ENCODE results near the gene SNX27. TPM values are rescaled to one million over a fixed set of nuclear protein-coding genes. Genes with fewer than 3 reads are reported as not detected.

The SNX27 gene
- total RNA-seq, 6 experiments from 2014 or later, result 29.2 to 31.8 (median 31.0) TPM

DNA sequence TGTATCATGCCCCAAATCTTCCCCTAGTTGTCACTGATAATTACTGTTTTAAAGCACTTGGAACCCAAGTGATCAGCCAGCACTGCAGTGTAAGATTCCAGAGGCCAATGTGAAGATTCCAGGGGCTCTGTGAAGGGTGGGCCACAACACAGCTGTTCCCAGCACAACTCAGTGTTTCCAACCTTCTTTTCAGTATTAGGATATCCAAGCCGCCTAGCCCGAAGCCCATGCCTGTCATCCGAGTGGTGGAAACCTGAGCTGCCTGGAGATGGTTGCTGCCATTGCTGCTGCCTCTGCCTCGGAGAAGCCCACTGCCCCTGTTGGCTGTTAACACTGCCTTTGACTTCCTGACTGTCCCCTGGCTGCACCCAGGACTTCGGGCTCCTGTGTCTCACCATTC, 30.4 kb upstream of the SNX27 start:
- H3K36me3 Mint-ChIP-seq (ENCODE audit: low read depth), result peaks cover 13% of the 10 kb centered on the region; the same call in 1 of the 2 replicates
- TF ChIP-seq, protein P1, sequence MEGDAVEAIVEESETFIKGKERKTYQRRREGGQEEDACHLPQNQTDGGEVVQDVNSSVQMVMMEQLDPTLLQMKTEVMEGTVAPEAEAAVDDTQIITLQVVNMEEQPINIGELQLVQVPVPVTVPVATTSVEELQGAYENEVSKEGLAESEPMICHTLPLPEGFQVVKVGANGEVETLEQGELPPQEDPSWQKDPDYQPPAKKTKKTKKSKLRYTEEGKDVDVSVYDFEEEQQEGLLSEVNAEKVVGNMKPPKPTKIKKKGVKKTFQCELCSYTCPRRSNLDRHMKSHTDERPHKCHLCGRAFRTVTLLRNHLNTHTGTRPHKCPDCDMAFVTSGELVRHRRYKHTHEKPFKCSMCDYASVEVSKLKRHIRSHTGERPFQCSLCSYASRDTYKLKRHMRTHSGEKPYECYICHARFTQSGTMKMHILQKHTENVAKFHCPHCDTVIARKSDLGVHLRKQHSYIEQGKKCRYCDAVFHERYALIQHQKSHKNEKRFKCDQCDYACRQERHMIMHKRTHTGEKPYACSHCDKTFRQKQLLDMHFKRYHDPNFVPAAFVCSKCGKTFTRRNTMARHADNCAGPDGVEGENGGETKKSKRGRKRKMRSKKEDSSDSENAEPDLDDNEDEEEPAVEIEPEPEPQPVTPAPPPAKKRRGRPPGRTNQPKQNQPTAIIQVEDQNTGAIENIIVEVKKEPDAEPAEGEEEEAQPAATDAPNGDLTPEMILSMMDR (IDR thresholded peaks at IDR 0.05), result no peak
- H3K27ac Mint-ChIP-seq, result no peak overlapping the region

GRCh38 chr1:151581921-151582320, 29.9 kb upstream of the SNX27 start:
- H3K4me1 Mint-ChIP-seq (ENCODE audit: low read depth), result peaks cover 40% of the 10 kb centered on the region
- TF ChIP-seq, protein P1 (IDR thresholded peaks at IDR 0.05), result no peak
- H3K27me3 Mint-ChIP-seq (ENCODE audit: insufficient read depth), result peaks cover 6% of the 10 kb centered on the region
- H3K27ac Mint-ChIP-seq, result no peak overlapping the region
- no peak for DNase-seq
- H3K36me3 Mint-ChIP-seq (ENCODE audit: low read depth), result peaks cover 13% of the 10 kb centered on the region; the same call in 1 of the 2 replicates
- no peaks in the 10 kb centered on the region for H3K9me3 Mint-ChIP-seq
- no peak overlapping the region for H3K4me3 Mint-ChIP-seq

More for the DNA sequence above, 30.4 kb upstream of the SNX27 start:
- Mint-ChIP-seq H3K4me1 (ENCODE audit: low read depth) (peaks cover 40% of the 10 kb centered on the region), H3K9me3 (no peaks in the 10 kb centered on the region), H3K27me3 (ENCODE audit: insufficient read depth) (peaks cover 6% of the 10 kb centered on the region), H3K4me3 (no peak overlapping the region)
- no peak for DNase-seq

DNA sequence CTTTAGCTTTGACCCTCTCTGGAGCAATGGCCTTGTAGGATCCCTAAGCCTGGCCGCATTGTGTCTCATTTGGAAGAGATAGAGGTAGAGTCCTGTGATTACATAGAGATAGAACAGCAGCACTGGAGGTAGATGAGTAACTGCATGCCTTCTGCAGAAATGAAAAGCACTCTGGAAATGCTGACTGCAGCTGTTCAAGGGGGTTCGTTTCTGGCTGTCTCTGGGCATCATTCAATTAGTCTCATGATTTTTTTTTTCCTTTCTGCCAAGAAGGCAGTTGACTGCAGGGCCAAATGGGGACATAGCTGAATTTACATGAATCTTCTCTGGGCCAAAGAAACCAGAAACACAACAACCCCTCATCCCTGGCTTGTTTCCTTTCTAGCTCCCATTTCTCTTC, 28.1 kb upstream of the SNX27 start:
- TF ChIP-seq, protein P1 (IDR thresholded peaks at IDR 0.05), result no peak
- Mint-ChIP-seq H3K27ac (no peak overlapping the region), H3K9me3 (no peaks in the 10 kb centered on the region), H3K36me3 (ENCODE audit: low read depth) (peaks cover 13% of the 10 kb centered on the region; the same call in 1 of the 2 replicates), H3K4me3 (no peak overlapping the region), H3K4me1 (ENCODE audit: low read depth) (peaks cover 37% of the 10 kb centered on the region), H3K27me3 (ENCODE audit: insufficient read depth) (peaks cover 6% of the 10 kb centered on the region)
- DNase-seq, result no peak

DNA sequence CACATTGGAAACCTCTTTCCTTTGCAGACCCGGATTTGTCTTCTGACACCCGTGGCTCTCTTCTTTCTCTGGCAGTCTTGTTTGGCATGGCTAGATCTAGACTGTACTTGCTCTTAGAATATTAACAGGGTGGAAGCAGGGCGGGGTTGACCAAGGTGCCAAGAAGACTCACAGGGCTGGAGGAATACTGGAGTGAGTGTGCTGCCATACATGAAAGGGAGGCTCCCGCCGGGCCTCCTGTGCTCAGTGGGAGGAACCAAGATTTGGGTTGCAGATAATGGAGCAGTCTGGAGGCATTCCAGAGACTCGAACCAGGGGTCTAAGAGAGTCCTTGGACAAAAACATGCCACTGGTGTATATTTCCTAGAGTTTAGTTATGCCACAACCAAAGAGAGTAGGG, 27.6 kb upstream of the SNX27 start:
- Mint-ChIP-seq H3K27me3 (ENCODE audit: insufficient read depth) (peaks cover 6% of the 10 kb centered on the region), H3K36me3 (ENCODE audit: low read depth) (peaks cover 13% of the 10 kb centered on the region; the same call in 1 of the 2 replicates), H3K4me1 (ENCODE audit: low read depth) (peaks cover 32% of the 10 kb centered on the region), H3K27ac (no peak overlapping the region), H3K4me3 (no peak overlapping the region), H3K9me3 (no peaks in the 10 kb centered on the region)
- DNase-seq, result no peak
- TF ChIP-seq, protein P1 (IDR thresholded peaks at IDR 0.05), result no peak

DNA sequence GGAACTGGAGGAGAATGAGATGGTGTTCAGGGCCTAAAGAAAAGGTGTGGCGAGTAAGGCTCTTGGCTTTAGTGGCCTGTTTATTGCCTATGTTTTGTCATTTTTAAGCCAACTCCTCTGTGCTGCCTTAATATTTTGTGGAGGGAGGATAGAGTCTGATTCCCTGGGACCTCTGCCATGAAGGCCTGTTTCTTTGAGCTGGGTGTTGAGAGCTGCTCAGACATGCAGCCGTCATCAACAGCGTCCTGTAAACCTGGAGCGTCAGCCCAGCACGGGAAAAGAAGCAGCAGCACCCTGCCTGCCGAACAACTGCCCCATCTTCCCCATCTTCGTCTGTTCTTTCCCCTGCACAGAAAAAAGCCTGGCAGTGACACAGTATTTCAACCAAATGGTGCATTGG, 27.1 kb upstream of the SNX27 start:
- no peak for DNase-seq
- TF ChIP-seq, protein P1 (IDR thresholded peaks at IDR 0.05), result no peak
- Mint-ChIP-seq H3K27ac (no peak overlapping the region), H3K9me3 (peaks cover under 1% of the 10 kb centered on the region; the same call in 1 of the 2 replicates), H3K4me1 (ENCODE audit: low read depth) (peaks cover 27% of the 10 kb centered on the region), H3K27me3 (ENCODE audit: insufficient read depth) (peaks cover 6% of the 10 kb centered on the region), H3K4me3 (no peak overlapping the region), H3K36me3 (ENCODE audit: low read depth) (peaks cover 9% of the 10 kb centered on the region; the same call in 1 of the 2 replicates)

Data from HFFc6 (cell line).